Transverse colon (tissue), 3 donors: ENCODE data around the gene TFEB.

Experiments
- CTCF ChIP-seq, 5 experiments: fragments of 200-600 bp in 3 of 5; fragments of 450-650 bp in 2 of 5; sonication (generic) in 3 of 5; IDR thresholded peaks; 1 replicate in 2 of 5; 2 replicates in 3 of 5; pipeline ENCODE4 v1.5.1; 2016 to 2017; ENCODE audit warnings: antibody characterized with exemption in 5 of 5, inconsistent platforms in 3 of 5, mild to moderate bottlenecking in 2 of 5, moderate library complexity in 1 of 5
- EP300 ChIP-seq: sonication (generic); formaldehyde crosslinking; IDR thresholded peaks from one replicate; pipeline ENCODE4 v1.6.1; 2017; ENCODE audit warnings: antibody characterized with exemption, low read depth

DNA sequence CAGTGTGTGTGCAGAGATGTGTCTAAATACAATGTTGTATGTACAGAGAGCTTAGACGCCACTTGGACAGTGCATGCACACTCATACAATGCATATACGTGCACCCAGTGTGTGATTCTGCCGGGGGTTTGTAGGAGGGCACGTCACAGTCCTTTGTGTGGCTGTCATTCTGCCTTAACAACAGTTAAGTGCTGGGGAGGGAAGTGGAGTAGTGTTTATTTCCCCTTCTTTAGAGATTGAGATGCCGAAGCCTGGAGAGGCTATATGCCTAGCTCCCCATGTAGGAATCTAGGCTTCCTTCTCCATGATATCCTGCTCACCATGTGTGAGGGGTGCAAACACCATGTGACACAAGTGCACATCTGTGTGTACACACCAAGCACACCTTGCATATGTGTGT lies 59.0 kb downstream of the TFEB start:
- TF ChIP-seq CTCF (IDR thresholded peaks at IDR 0.05) (no peak), EP300 (no peak)
